HEK293T (cell line): ENCODE measurements around the gene NHLH1.

Experiments used
- CTCF ChIA-PET: fragments of 350-600 bp; formaldehyde crosslinking; extraction: SDS; loops from one replicate; lab custom pipeline; 2021; ENCODE audit warnings: antibody characterized with exemption, inconsistent platforms; lab: Yijun Ruan, JAX
- POLR2A ChIA-PET: fragments of 350-600 bp; formaldehyde crosslinking; extraction: SDS; loops from one replicate; lab custom pipeline; 2020; ENCODE audit warnings: antibody characterized with exemption, inconsistent platforms; lab: Yijun Ruan, JAX
- DNase-seq: peaks from one replicate; pipeline ENCODE4 v3.0.0; 2012; ENCODE audit warnings: mixed read lengths; ENCODE audit errors: extremely low spot score
- ARNT ChIP-seq: fragments of 450-650 bp; IDR thresholded peaks from 2 replicates; pipeline ENCODE4 v1.6.1; 2017; ENCODE audit warnings: mild to moderate bottlenecking
- BHLHE40 ChIP-seq: fragments of 450-650 bp; IDR thresholded peaks from 2 replicates; pipeline ENCODE4 v1.6.1; 2016; ENCODE audit warnings: mild to moderate bottlenecking, moderate library complexity, borderline replicate concordance
- CTBP1 ChIP-seq: fragments of 450-650 bp; IDR thresholded peaks from 2 replicates; pipeline ENCODE4 v1.6.1; 2016; ENCODE audit warnings: borderline replicate concordance
- ELF4 ChIP-seq: fragments of 450-650 bp; IDR thresholded peaks from 2 replicates; pipeline ENCODE4 v1.6.1; 2017; ENCODE audit warnings: antibody characterized with exemption
- FOXA1 ChIP-seq: fragments of 450-650 bp; IDR thresholded peaks from 2 replicates; pipeline ENCODE4 v1.6.1; 2016; ENCODE audit warnings: mild to moderate bottlenecking
- FOXK2 ChIP-seq: fragments of 450-650 bp; IDR thresholded peaks from 2 replicates; pipeline ENCODE4 v1.6.1; 2016; ENCODE audit warnings: mild to moderate bottlenecking
- FOXM1 ChIP-seq: fragments of 450-650 bp; IDR thresholded peaks from 2 replicates; pipeline ENCODE4 v1.6.1; 2017; ENCODE audit warnings: mild to moderate bottlenecking, borderline replicate concordance
- HDGF ChIP-seq: fragments of 450-650 bp; IDR thresholded peaks from 2 replicates; pipeline ENCODE4 v1.6.1; 2017; ENCODE audit warnings: antibody characterized with exemption, borderline replicate concordance
- L3MBTL2 ChIP-seq: fragments of 450-650 bp; conservative IDR thresholded peaks from 2 replicates; pipeline ENCODE4 v1.6.1; 2016; ENCODE audit warnings: mild to moderate bottlenecking
- LEF1 ChIP-seq: fragments of 450-650 bp; IDR thresholded peaks from 2 replicates; pipeline ENCODE4 v1.6.1; 2017; ENCODE audit warnings: mild to moderate bottlenecking, borderline replicate concordance
- NFRKB ChIP-seq: fragments of 450-650 bp; IDR thresholded peaks from 2 replicates; pipeline ENCODE4 v1.6.1; 2016; ENCODE audit warnings: mild to moderate bottlenecking, moderate library complexity
- PKNOX1 ChIP-seq: fragments of 450-650 bp; IDR thresholded peaks from 2 replicates; pipeline ENCODE4 v1.6.1; 2016
- SP1 ChIP-seq: fragments of 450-650 bp; IDR thresholded peaks from 2 replicates; pipeline ENCODE4 v1.6.1; 2017
- SUZ12 ChIP-seq: fragments of 450-650 bp; IDR thresholded peaks from 2 replicates; pipeline ENCODE4 v1.6.1; 2016; ENCODE audit warnings: mild to moderate bottlenecking
- TARDBP ChIP-seq: fragments of 450-650 bp; IDR thresholded peaks from 2 replicates; pipeline ENCODE4 v1.6.1; 2016
- ZNF384 ChIP-seq: fragments of 450-650 bp; IDR thresholded peaks from 2 replicates; pipeline ENCODE4 v1.6.1; 2016

NHLH1 gene

GRCh38 chr1:160410406-160411005, 43.6 kb downstream of the NHLH1 start:
- POLR2A ChIA-PET: no interaction called here
- no peak for DNase-seq
- no peak for TF ChIP-seq TARDBP
- no peak for TF ChIP-seq BHLHE40
- TF ChIP-seq FOXK2: no peak
- TF ChIP-seq SP1: no peak
- TF ChIP-seq LEF1: no peak
- TF ChIP-seq SUZ12: no peak
- TF ChIP-seq ARNT: no peak
- CTCF ChIA-PET: no interaction called here

- DNase-seq: no peak
- CTCF ChIA-PET: no interaction called here
- TF ChIP-seq SUZ12: no peak
- TF ChIP-seq ZNF384: no peak
- TF ChIP-seq FOXM1: no peak
- no peak for TF ChIP-seq ELF4
- TF ChIP-seq TARDBP: no peak
- no peak for TF ChIP-seq CTBP1
- TF ChIP-seq NFRKB: no peak
- no peak for TF ChIP-seq FOXK2
- TF ChIP-seq LEF1: no peak
- no peak for TF ChIP-seq HDGF
- TF ChIP-seq L3MBTL2: no peak
- no peak for TF ChIP-seq SP1
- no peak for TF ChIP-seq FOXA1
- TF ChIP-seq BHLHE40: no peak
These were observed 44.6 kb downstream of the NHLH1 start for GRCh38 chr1:160411271-160412027.

GRCh38 chr1:160412028-160412362, 45.1 kb downstream of the NHLH1 start:
- POLR2A ChIA-PET: no interaction called here

More at GRCh38 chr1:160411271-160412027, 44.6 kb downstream of the NHLH1 start:
- POLR2A ChIA-PET: no interaction called here

GRCh38 chr1:160413716-160414115, 46.8 kb downstream of the NHLH1 start:
- no peak for TF ChIP-seq TARDBP
- TF ChIP-seq L3MBTL2: no peak
- TF ChIP-seq BHLHE40: no peak
- TF ChIP-seq CTBP1: no peak
- TF ChIP-seq HDGF: no peak
- no peak for TF ChIP-seq SUZ12
- TF ChIP-seq FOXA1: no peak
- no peak for TF ChIP-seq FOXM1
- no peak for TF ChIP-seq LEF1
- no peak for TF ChIP-seq NFRKB
- no peak for TF ChIP-seq SP1
- no peak for TF ChIP-seq ARNT
- TF ChIP-seq ZNF384: no peak
- TF ChIP-seq PKNOX1: no peak
- POLR2A ChIA-PET: no interaction called here
- DNase-seq: no peak
- CTCF ChIA-PET: no interaction called here

More at GRCh38 chr1:160412028-160412362, 45.1 kb downstream of the NHLH1 start:
- DNase-seq: no peak
- TF ChIP-seq ZNF384: no peak
- TF ChIP-seq BHLHE40: no peak
- TF ChIP-seq LEF1: no peak
- TF ChIP-seq TARDBP: no peak
- CTCF ChIA-PET: no interaction called here

- TF ChIP-seq TARDBP (no peak), CTBP1 (no peak), FOXM1 (no peak), HDGF (no peak), PKNOX1 (no peak), BHLHE40 (no peak), ELF4 (no peak), LEF1 (no peak), FOXK2 (no peak)
- no peak for DNase-seq
- POLR2A ChIA-PET: no interaction called here
These were observed 48.0 kb downstream of the NHLH1 start for GRCh38 chr1:160414881-160415280.

GRCh38 chr1:160415696-160416290, 48.9 kb downstream of the NHLH1 start:
- ChIA-PET POLR2A (no interaction called here), CTCF (no interaction called here)
- TF ChIP-seq HDGF (no peak), LEF1 (no peak), PKNOX1 (no peak)
- no peak for DNase-seq

More at GRCh38 chr1:160414881-160415280, 48.0 kb downstream of the NHLH1 start:
- CTCF ChIA-PET: no interaction called here
